Neural crest cell (in vitro differentiated cells): ENCODE data around the gene MYO5B. TPM values are rescaled to one million over a fixed set of nuclear protein-coding genes. Genes with fewer than 3 reads are reported as not detected.
"Not testable (repeated sequence)": the region's sequence is repeated elsewhere in the genome, so short reads cannot be mapped to it uniquely, and the experiment has no call there.

Experiments
- DNase-seq: peaks from one replicate; pipeline ENCODE4 v3.0.0; 2021; ENCODE audit warnings: low read depth, mixed read lengths, low spot score
- H3K27ac Mint-ChIP-seq: one replicate; pipeline ENCODE4 v1.8.0; 2021; ENCODE audit warnings: mild to moderate bottlenecking, mixed read lengths; ENCODE audit not compliant: unreplicated experiment
- H3K27me3 Mint-ChIP-seq: 2 replicates; pipeline ENCODE4 v1.8.0; 2021; ENCODE audit warnings: low read depth, mild to moderate bottlenecking, mixed read lengths
- H3K36me3 Mint-ChIP-seq: 2 replicates; pipeline ENCODE4 v1.8.0; 2021; ENCODE audit warnings: low read depth, mild to moderate bottlenecking, mixed read lengths
- H3K4me1 Mint-ChIP-seq: 2 replicates; pipeline ENCODE4 v1.8.0; 2021; ENCODE audit warnings: mixed read lengths
- H3K4me3 Mint-ChIP-seq: one replicate; pipeline ENCODE4 v1.8.0; 2021; ENCODE audit warnings: mild to moderate bottlenecking, mixed read lengths
- H3K9me3 Mint-ChIP-seq: 2 replicates; pipeline ENCODE4 v1.8.0; 2021; ENCODE audit warnings: mixed read lengths
- total RNA-seq: library from RNA; stranded (reverse); gene quantifications from 2 replicates; pipeline ENCODE4 v1.2.1, GENCODE V29; 2021
- TF ChIP-seq, protein P1 (sequence below): fragments of 200-600 bp; sonication (generic); conservative IDR thresholded peaks from 2 replicates; pipeline ENCODE4 v1.5.0; 2021; ENCODE audit warnings: antibody characterized with exemption, mild to moderate bottlenecking

Gene MYO5B
- total RNA-seq, 1 donor from 2014 or later = 0.40 TPM

DNA sequence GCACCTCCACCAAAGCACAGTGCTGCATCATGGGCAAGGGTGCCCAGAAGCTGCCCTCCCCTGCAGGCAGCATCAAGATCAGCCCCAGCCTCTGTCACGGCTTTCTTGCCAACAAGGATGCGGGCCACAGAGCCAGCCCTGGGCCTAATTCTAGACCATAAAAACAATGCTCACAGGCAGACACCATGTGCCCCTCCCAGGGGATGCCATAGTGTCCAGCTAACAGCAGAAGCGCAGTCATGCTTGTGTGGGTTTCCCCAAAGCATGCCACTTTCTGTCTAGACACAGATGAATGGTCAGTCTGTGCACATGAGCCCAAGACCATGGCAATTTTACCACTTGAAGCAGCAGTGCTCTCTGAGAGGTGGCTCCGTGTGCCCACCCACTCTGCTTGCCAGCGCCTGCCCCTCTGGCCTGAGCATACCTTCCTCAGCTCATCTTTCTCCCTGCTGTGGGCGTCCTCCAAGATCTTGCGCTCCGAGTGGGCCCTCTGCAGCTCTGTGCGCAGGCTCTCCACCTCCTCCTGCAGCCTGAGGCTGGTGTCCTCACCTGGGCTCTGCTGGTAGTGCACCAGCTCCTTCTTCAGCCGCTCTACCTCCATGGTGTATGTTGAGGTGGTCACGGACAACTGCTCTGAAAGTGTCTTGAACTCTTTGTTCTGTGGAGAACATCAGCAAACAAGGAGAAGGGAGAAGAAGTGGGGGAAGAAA lies 300.3 kb downstream of the MYO5B start:
- DNase-seq = no peak

DNA sequence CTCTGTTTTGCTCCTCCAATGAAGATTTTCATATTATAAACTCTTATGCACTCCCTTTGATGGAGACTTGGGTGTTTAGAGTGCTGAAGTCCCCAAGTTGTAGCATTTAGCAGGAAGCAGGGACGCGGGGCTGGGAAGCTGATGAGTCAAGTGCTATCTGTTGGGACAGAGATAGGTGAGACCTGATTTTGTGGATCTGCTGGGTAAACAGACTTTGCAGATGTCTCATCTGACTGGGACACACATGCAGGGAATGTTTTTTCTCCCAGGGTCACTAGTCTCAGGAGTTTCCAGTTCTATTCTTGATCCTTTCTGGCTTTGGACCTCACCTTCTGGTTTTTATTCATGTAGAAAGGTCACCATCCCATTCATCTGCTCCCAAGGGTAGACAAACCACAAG lies 301.9 kb downstream of the MYO5B start:
- Mint-ChIP-seq H3K27me3 (peaks cover 38% of the 10 kb centered on the region), H3K9me3 (no peaks in the 10 kb centered on the region), H3K27ac (no peak overlapping the region), H3K4me1 (peaks cover 13% of the 10 kb centered on the region), H3K36me3 (no peaks in the 10 kb centered on the region), H3K4me3 (no peak overlapping the region)
- DNase-seq = no peak
- TF ChIP-seq, protein P1, sequence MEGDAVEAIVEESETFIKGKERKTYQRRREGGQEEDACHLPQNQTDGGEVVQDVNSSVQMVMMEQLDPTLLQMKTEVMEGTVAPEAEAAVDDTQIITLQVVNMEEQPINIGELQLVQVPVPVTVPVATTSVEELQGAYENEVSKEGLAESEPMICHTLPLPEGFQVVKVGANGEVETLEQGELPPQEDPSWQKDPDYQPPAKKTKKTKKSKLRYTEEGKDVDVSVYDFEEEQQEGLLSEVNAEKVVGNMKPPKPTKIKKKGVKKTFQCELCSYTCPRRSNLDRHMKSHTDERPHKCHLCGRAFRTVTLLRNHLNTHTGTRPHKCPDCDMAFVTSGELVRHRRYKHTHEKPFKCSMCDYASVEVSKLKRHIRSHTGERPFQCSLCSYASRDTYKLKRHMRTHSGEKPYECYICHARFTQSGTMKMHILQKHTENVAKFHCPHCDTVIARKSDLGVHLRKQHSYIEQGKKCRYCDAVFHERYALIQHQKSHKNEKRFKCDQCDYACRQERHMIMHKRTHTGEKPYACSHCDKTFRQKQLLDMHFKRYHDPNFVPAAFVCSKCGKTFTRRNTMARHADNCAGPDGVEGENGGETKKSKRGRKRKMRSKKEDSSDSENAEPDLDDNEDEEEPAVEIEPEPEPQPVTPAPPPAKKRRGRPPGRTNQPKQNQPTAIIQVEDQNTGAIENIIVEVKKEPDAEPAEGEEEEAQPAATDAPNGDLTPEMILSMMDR = no peak

More for the DNA sequence above, 300.3 kb downstream of the MYO5B start:
- TF ChIP-seq, protein P1 = no peak
- Mint-ChIP-seq H3K36me3 (no peaks in the 10 kb centered on the region), H3K4me3 (no peak overlapping the region), H3K9me3 (no peaks in the 10 kb centered on the region), H3K27me3 (peaks cover 35% of the 10 kb centered on the region), H3K4me1 (peaks cover 13% of the 10 kb centered on the region), H3K27ac (no peak overlapping the region)

DNA sequence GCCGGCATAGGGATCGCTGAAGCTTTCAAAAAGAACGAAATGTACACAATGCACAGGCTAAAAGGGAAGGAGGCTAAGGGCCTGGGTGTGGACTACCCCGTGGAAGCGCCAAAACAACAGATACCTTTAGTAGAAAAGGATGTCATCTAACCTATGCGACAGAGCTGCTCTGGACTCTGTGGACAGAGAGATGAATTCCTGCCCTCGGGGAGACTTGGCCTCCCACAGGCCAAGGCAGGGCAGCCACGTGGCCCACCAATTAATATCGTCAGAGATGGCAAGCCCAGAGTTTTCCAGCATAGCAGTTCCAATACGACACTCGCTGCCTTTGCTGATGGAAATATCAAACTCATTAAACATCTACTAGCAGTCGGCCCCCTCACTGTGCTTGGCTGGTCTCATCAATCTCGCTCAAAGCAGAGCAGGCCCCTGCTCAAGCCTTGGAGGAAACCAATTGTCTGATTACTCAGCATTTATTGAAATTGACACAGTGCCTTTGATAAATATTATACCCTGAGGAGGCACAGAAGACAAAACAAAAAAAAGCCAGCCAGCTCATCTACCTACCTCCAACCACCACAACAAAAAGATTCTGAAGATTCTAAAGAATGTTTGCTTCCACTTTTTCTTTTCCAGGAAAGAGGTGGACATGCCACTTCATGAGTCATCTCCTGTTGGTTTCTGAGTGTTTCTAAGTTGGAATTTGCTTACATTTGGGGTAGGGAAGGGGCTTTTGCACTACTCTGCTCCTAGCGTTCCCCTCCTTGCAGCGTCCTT lies 302.6 kb downstream of the MYO5B start:
- Mint-ChIP-seq H3K4me3 (no peak overlapping the region), H3K36me3 (no peaks in the 10 kb centered on the region), H3K27ac (no peak overlapping the region), H3K4me1 (peaks cover 13% of the 10 kb centered on the region), H3K9me3 (peaks cover 1% of the 10 kb centered on the region), H3K27me3 (peaks cover 38% of the 10 kb centered on the region)
- TF ChIP-seq, protein P1 = no peak
- no peak for DNase-seq

DNA sequence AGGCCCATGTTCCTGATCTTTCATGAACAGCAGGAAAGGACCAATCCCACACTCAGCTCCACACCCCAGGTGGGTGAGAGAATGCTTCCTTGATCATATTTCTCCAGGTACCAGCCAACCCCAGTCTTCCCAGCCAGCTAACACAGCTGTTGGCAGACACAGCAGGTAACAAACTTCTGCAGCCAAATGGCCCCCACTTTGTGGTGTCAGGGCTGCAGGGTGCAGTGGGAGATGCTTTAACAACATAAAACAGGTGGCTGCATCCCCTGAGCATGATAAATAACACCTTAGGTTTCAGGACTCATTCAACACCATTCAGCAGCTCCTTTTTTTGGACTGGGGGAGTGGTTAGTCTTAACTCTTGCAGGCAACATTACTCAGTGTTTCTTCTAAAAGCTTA lies 304.9 kb downstream of the MYO5B start:
- no peak overlapping the region for H3K4me3 Mint-ChIP-seq
- peaks cover 13% of the 10 kb centered on the region for H3K4me1 Mint-ChIP-seq
- H3K27ac Mint-ChIP-seq = no peak overlapping the region
- H3K27me3 Mint-ChIP-seq = peaks cover 29% of the 10 kb centered on the region
- no peaks in the 10 kb centered on the region for H3K36me3 Mint-ChIP-seq
- DNase-seq = no peak
- TF ChIP-seq, protein P1 = no peak
- peaks cover 2% of the 10 kb centered on the region for H3K9me3 Mint-ChIP-seq

DNA sequence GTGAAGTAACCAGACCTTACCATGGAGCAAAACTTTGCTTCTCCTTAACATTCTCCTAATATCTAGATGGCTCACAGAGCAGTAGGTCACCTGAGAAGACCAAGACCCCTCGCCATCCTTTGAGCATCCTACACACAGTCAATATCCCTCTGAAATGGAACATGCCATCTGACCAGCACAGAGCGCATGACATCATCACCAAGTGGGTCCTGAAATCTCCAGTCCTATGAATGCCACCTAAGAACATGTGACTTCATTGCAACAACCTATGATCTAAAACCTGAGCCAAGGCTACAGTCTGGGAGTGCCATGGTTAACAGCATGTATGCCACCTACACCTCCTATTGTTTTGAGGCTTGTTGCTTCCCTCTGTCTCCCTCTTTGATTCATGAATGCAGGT lies 305.4 kb downstream of the MYO5B start:
- not testable (repeated sequence) for H3K9me3 Mint-ChIP-seq, H3K4me3 Mint-ChIP-seq, H3K27ac Mint-ChIP-seq, H3K36me3 Mint-ChIP-seq, DNase-seq
- Mint-ChIP-seq H3K27me3 (peaks cover 32% of the 10 kb centered on the region), H3K4me1 (peaks cover 13% of the 10 kb centered on the region)
